Measurements from ENCODE around the gene NUMBL.

DNA sequence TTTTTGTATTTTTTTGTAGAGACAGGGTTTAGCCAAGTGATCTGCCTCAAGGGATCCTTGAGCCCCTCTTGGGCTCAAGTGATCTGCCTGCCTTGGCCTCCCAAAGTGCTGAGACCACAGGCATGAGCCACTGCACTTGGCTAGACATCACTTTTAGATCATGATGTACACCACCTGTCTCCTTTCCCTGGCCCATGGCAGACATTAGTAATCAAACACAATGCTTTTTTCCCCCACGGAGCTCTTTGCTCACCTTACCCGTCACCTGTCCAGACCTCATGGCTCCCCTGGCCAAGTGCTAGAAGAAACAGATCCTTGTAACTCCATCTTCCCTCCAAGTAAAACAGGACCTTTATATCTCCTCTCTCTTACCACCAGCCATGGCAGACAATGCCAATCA lies 18.4 kb downstream of the NUMBL start:
- TF ChIP-seq, protein P1, sequence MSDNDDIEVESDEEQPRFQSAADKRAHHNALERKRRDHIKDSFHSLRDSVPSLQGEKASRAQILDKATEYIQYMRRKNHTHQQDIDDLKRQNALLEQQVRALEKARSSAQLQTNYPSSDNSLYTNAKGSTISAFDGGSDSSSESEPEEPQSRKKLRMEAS (IDR thresholded peaks at IDR 0.05) = no peak
- TF ChIP-seq CTCF (IDR thresholded peaks at IDR 0.05; ENCODE audit: low read depth, low read length, missing input control) (no peak), RXRA (IDR thresholded peaks at IDR 0.05) (no peak), YY1 (IDR thresholded peaks at IDR 0.05) (no peak), JUND (IDR thresholded peaks at IDR 0.05) (no peak), NR2F2 (IDR thresholded peaks at IDR 0.05) (no peak)
- TF ChIP-seq, protein P2, sequence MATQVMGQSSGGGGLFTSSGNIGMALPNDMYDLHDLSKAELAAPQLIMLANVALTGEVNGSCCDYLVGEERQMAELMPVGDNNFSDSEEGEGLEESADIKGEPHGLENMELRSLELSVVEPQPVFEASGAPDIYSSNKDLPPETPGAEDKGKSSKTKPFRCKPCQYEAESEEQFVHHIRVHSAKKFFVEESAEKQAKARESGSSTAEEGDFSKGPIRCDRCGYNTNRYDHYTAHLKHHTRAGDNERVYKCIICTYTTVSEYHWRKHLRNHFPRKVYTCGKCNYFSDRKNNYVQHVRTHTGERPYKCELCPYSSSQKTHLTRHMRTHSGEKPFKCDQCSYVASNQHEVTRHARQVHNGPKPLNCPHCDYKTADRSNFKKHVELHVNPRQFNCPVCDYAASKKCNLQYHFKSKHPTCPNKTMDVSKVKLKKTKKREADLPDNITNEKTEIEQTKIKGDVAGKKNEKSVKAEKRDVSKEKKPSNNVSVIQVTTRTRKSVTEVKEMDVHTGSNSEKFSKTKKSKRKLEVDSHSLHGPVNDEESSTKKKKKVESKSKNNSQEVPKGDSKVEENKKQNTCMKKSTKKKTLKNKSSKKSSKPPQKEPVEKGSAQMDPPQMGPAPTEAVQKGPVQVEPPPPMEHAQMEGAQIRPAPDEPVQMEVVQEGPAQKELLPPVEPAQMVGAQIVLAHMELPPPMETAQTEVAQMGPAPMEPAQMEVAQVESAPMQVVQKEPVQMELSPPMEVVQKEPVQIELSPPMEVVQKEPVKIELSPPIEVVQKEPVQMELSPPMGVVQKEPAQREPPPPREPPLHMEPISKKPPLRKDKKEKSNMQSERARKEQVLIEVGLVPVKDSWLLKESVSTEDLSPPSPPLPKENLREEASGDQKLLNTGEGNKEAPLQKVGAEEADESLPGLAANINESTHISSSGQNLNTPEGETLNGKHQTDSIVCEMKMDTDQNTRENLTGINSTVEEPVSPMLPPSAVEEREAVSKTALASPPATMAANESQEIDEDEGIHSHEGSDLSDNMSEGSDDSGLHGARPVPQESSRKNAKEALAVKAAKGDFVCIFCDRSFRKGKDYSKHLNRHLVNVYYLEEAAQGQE (IDR thresholded peaks at IDR 0.05) = no peak
- TF ChIP-seq, protein P3, sequence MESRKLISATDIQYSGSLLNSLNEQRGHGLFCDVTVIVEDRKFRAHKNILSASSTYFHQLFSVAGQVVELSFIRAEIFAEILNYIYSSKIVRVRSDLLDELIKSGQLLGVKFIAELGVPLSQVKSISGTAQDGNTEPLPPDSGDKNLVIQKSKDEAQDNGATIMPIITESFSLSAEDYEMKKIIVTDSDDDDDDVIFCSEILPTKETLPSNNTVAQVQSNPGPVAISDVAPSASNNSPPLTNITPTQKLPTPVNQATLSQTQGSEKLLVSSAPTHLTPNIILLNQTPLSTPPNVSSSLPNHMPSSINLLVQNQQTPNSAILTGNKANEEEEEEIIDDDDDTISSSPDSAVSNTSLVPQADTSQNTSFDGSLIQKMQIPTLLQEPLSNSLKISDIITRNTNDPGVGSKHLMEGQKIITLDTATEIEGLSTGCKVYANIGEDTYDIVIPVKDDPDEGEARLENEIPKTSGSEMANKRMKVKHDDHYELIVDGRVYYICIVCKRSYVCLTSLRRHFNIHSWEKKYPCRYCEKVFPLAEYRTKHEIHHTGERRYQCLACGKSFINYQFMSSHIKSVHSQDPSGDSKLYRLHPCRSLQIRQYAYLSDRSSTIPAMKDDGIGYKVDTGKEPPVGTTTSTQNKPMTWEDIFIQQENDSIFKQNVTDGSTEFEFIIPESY (IDR thresholded peaks at IDR 0.05) = no peak
- TF ChIP-seq, protein P4, sequence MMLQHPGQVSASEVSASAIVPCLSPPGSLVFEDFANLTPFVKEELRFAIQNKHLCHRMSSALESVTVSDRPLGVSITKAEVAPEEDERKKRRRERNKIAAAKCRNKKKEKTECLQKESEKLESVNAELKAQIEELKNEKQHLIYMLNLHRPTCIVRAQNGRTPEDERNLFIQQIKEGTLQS (IDR thresholded peaks at IDR 0.05) = no peak

Measured in liver (tissue), 3 donors.